Measurements from ENCODE around the gene TTYH2.
A peak's percentile ranks its signal among the peaks of the same experiment; 100 is the strongest.
"Not testable (repeated sequence)": the region's sequence is repeated elsewhere in the genome, so short reads cannot be mapped to it uniquely, and the experiment has no call there.

The TTYH2 gene, protein sequence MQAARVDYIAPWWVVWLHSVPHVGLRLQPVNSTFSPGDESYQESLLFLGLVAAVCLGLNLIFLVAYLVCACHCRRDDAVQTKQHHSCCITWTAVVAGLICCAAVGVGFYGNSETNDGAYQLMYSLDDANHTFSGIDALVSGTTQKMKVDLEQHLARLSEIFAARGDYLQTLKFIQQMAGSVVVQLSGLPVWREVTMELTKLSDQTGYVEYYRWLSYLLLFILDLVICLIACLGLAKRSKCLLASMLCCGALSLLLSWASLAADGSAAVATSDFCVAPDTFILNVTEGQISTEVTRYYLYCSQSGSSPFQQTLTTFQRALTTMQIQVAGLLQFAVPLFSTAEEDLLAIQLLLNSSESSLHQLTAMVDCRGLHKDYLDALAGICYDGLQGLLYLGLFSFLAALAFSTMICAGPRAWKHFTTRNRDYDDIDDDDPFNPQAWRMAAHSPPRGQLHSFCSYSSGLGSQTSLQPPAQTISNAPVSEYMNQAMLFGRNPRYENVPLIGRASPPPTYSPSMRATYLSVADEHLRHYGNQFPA
- 20.4 to 30.5 (median 28.3) reads per million in 4 donors for total RNA-seq

DNA sequence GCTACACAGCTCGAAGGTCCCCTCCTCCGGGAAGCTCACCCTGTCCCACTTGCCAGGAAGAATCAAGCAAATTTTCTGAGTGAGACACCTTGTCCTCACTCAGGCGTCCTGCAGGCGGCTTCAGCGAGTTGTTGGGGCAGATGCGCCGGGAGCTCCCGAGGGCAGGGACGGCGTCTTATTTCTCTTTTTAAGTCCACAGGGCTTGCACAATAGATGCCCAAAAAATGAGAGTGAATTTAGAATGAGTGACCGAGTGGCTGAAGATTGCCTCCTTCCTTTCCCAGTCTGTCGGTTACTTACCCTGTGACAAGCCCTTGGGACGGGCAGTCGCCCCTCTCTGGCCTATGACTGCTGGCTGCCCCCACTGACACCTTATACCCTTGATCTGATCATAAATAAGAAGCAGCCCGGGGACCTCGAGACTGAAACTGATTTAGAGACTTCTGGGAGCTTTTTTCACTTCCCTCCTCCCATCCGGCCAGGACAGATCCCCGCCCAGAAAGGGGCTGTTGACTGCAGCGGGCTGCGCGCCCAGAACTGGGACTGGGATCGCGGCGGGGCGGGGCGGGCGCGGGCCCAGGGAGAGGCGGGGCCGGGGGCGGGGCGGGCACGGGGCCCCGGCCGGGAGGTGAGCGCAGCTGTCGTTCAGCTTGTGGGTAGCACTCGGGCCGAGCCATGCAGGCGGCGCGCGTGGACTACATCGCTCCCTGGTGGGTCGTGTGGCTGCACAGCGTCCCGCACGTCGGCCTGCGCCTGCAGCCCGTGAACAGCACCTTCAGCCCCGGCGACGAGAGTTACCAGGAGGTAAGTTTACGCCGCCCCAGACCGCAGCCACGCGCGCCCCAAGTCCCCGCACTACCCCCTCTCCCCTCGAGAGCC lies at the start of gene TTYH2:
TSS of gene TTYH2 (plus strand) at position 659 of the 879 bp plus-strand sequence. CDS start at position 676, 17 bp downstream.
- peak; percentile 67 to 76 (median 69) for DNase-seq

DNA sequence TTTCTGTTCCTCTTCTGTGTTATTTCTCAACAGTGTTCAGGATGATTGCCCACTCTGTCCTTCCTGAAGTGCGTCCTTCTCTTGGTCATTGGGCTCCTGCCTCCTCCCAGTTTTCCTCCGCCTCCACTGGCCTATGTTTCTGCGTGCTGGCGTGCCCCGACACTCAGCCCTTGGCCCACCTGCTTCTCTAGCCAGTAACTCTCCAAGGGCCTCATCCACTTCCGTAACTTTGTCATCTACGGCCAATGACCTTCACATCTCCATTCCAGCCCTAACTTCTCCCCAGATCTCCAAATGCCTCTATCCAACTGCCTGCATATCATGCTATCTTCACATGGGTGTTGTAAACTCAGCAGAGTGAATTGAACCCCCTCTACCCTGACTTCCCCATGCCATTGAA lies 49.5 kb upstream of the TTYH2 start:
- DNase-seq = no peak

DNA sequence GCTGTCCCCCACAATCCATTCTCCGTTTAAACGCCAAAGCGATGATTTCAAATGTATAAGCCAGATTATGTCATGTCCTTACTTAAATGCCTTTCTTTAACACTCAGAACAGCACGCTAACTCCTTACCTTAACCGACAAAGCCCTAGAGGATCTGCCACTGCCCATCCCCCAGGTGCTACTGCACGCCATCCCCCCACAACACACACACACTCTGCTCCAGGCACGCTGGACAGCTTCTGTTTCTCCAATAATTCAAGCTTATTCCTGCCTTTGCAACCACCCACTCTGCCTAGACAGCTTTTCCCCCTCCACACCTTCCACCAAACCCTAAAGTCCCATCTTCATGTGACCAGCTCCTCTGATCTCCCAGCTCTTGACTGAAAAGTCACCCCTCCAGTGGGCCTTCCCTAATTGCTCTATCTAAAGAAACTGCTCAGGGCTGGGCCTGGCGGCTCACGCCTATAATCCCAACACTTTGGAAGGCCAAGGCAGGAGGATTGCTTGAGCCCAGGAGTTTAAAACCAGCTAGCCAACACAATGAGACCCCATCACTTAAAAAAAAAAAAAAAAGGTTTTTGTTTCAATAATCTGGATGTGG lies 48.8 kb upstream of the TTYH2 start:
- DNase-seq = no peak

DNA sequence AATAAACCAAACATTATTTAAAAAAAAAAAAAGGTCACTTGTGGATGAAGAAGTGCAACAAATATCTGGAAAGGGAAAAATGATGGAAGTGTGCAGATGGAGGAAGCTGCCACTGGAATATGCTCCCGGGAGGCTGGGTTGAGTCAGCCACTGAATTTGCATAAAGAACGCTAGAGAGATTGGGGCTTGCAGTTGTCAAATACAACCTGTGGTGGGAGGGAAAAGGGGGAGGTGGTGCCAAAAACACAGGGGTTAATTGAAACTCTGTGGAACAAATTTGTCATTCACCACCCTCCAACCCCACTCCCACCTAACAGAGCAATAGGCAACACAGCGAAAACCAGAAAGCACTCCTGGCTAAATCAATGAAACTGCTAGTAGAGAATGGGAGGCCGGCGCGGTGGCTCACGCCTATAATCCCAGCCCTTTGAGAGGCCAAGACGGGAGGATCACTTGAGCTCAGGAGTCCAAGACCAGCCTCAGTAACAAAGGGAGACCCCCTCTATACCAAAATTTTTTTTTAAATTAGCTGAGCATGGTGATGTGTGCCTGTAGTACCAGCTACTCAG lies 47.5 kb upstream of the TTYH2 start:
- no peak for DNase-seq

DNA sequence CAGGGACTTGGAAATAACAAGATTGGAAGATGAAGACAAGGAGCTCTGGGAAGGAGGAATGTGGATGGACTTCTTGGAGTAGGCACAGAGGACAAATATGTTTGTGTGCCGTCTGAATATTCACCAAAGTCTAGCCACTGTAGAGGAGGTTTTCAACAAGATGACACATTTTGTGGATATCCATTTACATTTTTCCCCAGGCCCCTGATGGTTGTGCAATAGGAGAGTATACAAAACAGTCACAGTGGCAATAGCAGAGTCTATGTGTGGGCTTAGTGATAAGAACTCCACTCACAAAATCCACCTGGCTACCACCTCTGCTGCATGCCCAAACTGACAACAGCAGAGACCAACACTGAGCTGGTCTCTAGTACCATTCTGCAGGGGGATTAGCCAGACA lies 42.4 kb upstream of the TTYH2 start:
- DNase-seq = no peak

DNA sequence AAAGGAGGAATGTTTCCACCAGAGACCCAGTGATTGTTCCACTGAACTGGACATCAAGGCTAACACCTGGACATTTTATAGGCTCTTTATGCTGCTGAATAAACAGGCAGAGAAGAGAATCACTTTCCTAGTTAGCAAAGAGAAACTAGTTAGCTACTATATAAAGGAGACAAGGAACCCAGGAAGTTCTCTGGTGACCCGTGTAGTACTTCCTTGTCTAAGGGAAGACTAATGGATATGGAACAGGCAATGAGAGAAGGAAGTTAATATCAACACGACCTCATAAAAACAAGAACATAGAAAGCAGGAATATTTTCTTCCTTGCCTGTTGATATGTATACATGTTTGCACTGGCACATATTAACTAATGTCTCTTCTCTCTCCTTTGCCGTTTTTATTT lies 40.7 kb upstream of the TTYH2 start:
- DNase-seq = no peak

DNA sequence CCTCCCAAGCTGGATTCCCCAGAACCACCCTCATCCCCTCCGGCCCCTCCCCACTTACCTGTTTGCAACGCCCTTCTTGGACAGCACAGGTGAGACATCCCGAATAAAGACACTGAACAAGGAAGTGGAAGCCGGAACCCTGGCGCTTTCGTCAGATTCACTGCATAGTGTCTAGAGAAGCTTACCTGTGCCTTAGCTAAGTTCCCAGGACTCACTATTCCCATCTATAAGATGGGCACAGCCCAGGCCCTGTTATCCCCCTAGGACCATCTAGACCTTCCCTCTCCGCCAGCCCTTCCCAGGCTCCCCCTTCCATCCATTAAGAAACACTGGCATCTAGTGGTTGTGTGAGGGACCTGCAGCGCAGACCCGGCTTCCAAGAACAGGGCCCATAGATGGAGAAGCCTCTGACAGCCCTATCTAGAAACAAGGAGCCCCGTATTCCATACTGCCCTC lies 36.8 kb upstream of the TTYH2 start:
- peak in 1 of 5 donors; percentile 12 for DNase-seq

DNA sequence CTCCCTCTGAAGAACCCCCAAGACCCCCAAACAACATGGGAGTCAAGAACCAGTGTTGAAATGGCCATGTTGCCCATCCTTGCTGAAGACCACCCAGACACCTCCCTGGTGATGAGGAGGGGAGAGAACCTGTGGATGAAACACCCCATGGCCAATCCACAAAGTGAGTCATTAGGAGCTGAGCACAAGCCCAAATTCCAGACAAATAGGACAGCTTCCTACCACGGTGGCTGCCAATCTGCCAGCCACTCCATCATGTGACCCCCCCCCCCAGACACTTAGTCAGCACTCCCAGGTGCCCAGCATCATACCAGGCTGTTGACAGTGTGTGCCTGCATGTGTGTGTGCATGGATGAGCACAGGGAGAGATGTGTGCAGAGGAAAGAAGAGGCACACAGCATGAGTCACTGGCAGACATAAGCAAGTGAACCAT lies 36.3 kb upstream of the TTYH2 start:
- DNase-seq = no peak

DNA sequence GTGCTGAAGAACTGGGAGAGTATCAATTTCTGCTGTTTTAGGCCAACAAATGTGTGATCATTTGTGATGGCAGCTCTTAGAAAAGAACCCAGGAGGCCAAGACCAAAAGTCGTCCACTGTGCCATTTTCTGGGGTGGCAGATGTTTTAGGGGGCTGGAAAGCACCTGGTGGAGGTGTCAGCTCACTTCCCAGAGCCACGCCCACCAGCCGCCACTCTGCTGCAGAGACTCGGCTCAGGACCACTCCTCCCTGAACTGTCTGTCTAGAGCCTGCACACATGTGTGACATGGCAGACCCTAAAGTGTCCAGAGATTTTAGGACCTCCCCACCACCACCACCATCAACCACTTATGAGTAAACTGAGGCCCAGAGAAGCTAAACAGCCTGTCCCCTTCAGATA lies 33.8 kb upstream of the TTYH2 start:
- DNase-seq = no peak

DNA sequence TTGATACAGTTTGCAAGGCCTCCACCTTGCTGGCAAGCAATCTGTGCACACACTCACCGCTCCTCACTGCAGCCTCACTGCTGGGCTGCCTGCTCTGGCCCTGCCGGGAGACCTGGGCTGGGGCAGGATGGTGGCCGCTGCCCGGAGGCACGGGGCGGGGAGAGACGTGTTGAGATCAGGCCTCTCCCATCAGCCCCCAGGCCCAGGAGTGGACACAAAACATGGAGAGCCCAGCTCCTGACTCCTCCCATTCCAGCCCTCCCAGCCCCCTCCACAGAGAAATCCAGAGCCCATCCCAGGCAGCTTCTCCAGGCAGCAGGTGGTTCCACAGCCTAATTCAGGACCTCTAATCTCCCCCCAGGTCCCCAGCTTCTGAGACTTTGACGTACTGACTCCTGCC lies 33.0 kb upstream of the TTYH2 start:
- no peak for DNase-seq

DNA sequence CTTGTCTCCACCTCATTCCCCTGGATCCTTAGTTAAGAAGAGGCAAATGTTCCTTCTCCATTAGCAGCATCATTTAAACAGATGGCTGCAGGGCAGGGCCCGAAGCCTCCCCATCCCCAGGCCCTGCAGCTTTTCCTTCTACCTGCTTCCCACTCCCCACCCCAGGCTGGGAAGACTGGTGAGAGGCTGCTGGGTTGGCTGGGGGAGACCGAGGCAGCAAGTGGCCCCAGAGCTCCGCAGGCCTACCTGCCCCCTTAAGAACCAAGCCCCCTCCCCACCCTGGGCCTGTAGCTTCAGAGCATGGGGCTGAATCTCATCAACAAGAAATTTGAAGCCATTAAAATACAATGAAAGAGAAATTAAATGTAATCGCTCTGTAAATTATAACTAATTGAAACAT lies 32.0 kb upstream of the TTYH2 start:
- no peak for DNase-seq

DNA sequence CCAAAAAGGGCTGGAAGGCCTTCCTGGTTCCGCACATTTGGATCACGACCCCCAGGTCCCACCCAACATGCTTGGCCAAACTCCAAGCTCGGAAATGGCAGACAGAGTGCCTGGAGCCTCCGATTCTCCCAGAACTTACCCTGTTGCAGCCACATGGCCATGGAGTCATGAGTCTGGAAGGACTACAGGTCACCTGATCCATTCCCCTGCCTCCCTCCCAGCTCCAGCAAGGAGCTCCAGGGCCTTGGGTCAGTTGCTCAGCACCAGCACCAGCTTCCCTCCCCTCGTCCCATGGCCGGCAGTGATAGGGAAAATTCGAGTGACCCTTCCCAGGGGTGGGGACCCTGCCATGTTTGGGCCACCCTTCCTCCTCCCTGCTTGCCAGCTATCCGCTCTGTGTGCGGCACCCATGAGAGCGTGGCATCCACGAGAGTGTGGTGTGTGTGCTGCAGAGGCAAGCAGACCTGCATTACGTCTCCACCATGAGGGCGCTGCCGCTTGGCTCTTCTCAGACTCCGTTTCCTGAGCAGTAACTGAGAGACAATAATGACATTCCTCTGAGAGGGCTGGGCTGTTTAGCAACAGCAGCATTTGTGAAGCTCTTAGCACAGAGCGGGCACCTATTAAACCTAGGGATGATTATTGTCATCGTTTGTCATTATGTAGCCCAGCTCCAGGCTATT lies 31.2 kb upstream of the TTYH2 start:
- DNase-seq = no peak

DNA sequence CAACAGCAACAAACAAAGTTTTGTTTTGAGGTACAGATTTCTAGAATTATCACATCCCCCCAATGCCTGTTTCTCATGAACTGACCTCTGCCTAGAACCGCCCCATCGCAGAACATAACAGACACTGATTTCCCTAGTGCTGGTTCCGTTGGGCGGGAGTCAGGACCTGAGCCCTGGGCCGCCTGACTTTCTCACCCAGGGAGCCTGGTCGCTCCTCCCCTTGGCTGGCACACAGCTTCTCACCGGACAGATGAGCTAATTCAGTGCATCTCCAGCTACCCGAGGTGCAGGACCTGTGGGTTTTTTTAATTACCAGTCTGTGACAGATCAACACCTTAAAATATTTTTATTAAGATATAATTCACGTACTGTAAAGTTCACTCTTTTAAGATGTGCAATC lies 30.0 kb upstream of the TTYH2 start:
- DNase-seq = no peak

DNA sequence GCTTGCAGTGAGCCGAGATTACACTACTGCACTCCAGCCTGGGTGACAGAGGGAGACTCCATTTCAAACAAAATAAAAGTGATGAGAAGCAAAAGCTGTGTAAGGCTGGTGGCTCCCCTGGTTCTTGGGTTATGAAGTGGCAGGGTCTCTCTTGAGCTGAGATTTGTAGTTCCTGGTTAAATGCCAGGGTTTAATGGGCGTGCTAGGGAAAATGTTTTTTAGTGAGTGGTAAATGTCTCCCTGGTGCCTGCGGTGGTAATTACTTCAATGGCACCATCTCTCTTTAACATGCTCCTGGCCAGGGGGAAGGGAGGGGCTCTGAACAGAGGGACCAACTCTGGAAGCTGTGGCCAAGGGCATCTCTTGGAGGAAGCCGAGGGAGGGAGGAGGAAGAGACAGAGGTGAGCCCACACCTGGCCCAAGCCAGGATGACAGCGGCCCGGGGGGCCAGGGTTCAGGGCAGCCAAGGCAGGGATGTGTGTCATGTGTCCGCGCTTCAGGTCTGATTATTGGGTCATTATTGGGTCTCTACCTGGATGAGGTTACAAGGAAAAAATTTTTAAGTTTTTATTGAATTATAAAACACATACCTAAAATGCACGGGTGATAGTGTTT lies 27.7 kb upstream of the TTYH2 start:
- DNase-seq = no peak

DNA sequence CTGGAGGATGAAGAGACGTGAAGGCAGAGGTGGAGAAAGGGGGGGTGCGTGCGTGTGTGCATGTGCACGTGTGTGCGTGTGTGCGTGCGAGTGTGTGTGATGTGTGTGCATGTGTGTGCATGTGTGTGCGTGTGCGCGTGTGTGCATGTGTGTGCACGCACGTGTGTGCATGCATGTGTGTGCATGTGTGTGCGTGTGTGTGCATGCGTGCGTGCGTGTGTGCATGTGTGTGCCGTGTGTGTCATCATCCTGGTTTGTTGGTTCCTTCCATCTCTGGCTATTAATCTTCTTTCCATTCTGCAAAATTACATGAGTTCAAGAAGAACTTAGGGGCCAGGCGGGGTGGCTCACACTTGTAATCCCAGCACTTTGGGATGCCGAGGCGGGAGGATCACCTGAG lies 26.9 kb upstream of the TTYH2 start:
- DNase-seq = no peak

DNA sequence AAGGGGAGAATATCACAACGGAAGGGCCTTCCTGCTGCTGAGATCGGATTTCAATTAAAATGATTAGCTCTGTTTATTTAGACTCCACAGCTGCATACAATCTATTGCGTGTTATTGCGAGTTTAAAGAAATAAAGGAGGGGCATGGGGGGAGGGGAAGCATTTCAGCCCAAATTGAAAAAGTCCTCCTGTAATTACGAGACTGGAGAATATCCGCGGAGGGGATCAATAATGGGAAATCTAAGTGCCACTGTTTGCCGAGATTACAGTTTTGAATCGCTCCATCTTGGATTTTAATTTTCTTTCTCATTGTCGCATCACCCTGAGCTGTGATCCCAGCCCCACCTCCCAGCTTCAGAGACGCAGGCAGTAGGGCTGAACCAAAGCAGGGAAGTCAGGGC lies 25.6 kb upstream of the TTYH2 start:
- DNase-seq = no peak

DNA sequence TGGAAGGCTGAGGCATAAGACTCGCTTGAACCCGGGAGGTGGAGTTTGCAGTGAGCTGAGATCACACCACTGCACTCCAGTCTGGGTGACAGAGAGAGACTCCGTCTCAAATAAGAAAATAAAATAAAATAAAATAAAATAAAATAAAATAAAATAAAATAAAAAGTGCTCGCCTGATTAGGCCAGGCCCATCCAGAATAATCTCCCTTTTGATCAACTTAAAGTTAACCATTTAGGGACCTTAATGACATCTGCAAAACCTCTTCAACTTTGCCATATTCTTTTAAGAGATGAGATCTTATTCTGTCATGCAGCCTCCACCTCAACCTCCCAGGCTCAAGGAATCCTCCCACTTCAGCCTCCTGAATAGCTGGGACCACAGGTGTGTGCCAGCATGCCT lies 24.7 kb upstream of the TTYH2 start:
- not testable (repeated sequence) for DNase-seq

DNA sequence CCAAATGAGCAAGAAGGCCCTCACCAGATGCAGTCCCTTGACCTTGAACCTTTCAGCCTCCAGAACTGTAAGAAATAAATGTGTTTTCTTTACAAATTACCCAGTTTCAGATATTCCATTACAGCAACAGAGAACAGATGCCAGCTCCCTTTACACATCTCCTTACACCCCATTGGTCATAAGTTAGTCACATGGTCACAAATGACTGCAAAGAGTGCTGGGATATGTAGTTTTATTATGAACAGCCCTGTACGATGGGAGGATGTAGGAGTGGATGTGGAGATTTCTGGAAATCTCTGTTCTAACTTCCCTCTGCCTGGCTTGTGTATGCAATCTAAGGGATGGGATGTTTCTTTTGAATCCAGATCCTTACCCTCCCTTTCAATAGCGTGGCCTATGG lies 23.2 kb upstream of the TTYH2 start:
- DNase-seq = no peak

DNA sequence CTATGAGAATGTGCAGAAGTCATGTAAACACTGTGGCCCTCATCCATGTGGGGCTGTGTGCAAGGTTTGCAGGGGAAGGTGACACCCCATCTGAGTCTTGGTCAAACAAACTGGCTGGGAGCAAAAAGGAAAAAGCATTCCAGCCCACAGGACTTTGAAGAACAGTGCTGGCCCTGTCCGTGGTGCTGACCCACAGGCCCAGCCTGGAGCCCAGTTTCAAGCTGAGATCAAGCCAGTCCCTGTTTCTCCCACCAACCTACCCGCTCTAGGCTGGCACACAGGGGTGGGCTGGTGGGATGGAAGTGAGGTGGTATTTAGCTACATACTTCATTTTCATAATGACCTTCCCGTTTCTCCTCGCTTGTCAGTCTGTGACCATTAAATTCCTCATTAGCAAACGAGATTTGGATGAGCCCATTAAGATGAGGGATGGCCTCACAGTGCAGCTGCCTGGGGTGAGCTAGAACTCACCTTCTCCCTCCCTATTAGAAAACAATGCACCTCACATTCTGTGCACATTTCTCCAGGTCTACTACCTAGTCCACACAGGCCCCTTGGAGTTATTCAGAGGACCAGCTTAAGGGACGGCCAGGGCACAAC lies 22.5 kb upstream of the TTYH2 start:
- no peak for DNase-seq

DNA sequence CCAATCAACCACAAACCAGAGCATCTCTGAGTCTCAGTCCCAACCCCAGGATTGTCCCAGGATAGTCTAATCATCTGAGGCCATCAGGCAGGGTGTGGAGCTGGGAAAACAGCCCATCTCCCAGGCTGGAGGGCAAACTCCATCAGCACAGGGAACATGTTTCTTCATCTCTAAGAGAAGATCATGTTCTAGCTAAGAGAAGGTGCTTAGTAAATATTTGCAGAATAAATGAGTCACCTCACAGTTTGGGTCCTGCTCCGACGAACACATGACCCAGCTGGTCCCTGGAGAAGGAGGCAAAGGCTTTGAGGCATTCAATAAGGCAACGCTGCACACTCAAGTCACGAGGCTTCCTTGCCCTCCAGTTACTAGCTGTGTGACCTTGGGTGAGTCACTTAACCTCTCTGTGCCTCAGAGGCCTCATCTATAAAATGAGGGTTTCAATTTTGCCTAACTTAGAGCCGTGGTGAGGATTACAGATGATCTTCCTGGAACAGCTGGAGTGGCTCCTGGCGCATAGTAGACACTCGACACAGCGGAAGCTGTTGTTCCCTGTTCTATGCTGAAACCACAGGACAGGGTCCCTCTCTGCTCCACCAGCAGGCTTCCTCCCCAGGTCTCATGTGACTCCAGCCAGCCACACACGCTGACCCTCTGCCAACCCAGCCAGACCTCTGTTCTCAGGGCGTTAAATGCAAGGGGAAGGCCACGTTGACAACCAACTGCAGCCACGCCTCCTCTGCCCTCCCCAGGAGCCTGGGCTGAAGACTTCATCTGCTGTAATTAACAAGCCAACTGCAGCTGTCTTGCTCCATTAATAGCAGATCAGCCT lies 20.2 kb upstream of the TTYH2 start:
- DNase-seq = no peak

Measured in T-helper 1 cell (primary cell).